SK-MEL-5 (cell line): ENCODE data around the gene EDC3. TPM values are rescaled to one million over a fixed set of nuclear protein-coding genes. Genes with fewer than 3 reads are reported as not detected.

Experiments used
- DNase-seq: peaks from one replicate; pipeline ENCODE4 v3.0.0-alpha.2; 2016; ENCODE audit warnings: low read depth, low spot score
- in situ Hi-C: cut with HindIII; loops from 2 replicates; pipeline ENCODE4 v1.10.0; 2016; ENCODE audit warnings: low sequenced_read_pairs, high pct_unique_total_duplicates, low pct_unique_long_range_greater_than_20kb
- total RNA-seq: library from RNA; depleted of rRNA; stranded (reverse); fragments of >200 nt; shearing (Covaris generic); gene quantifications from 2 replicates; pipeline ENCODE4 v1.2.3, GENCODE V29; 2014

Gene EDC3
- total RNA-seq, 1 experiment from 2014 or later, result 6.8 TPM

DNA sequence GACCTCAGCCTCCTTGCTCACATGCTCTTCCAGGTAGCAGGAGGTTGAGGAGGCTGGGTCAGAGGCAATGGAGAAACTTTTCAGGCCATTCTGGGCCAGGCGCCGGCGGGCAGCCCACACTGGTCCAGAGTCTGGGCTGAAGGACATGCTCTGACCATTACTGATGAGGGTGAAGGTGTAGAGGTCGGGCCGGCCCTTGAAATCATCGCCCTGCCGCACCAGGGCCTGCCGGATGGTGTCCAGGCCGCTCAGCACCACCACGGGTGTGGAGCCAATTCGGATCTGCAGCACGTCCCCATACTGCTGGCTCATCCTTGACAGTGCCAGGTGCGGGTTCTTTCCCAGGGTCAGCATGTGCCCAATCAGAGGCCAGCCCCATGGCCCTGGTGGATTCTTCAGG is 26.8 kb upstream of the EDC3 start:
- in situ Hi-C loops, result no loop called here
- no peak for DNase-seq

DNA sequence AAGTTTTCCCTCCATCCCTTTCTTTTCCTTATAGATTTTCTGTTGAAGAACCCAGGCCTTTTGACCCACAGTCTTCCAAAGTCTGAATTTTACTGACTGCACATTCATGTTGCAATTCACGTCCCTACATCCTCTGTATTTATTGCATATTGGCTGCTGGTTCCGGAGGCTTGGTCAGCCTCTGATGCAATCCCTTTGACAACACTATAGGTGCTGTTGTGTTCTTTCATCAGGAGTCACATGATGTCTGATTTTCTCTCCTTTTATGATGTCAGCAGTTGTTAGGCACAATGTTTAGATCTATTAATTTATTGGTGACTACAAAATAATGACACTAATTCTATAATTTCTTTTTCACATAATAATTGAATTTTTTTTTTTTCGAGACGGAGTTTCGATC is 20.8 kb upstream of the EDC3 start:
- peak; percentile 49 for DNase-seq
- in situ Hi-C loops, result no loop called here

DNA sequence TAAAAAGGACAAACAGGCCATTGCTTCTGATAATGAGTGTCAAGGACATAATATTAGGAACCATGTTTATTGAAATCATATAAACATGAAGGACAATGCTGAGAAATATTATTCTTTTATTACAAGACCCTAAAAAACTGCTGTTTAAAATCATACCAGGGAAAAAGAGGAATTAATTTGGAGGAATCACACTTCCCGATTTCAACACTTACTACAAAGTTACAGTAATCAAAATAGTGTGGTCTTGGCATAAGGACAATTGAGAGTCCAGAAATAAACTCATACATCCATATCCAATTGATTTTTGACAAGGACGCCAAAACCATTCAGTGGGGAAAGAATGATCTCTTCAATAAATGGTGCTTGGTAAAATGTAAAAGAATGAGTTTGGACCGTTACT is 16.5 kb upstream of the EDC3 start:
- in situ Hi-C loops, result no loop called here
- DNase-seq, result no peak

- DNase-seq, result no peak
Observed at GRCh38 chr15:74710319-74711094, 14.7 kb upstream of the EDC3 start.

DNA sequence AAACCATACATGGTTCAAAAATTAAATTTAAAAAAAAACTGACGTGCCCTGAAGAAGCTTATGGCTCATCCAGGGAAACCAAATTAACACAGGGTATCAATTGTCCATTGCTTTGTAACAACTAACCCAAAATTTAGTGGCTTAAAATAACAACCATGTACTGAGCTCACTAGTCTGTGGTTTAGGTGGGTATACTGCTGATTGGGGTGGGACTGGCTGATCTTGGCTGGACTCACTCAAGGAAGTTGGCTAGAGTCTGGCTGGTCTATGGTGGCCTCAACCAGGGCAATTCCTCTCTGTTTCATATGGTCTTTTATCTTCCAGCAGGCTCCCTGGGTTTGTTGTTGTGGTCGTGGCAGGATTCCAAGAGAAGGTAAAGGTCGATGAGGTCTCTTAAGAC is 14.1 kb upstream of the EDC3 start:
- no peak for DNase-seq
- in situ Hi-C loops, result no loop called here

More at GRCh38 chr15:74710319-74711094, 14.7 kb upstream of the EDC3 start:
- in situ Hi-C loops, result no loop called here

DNA sequence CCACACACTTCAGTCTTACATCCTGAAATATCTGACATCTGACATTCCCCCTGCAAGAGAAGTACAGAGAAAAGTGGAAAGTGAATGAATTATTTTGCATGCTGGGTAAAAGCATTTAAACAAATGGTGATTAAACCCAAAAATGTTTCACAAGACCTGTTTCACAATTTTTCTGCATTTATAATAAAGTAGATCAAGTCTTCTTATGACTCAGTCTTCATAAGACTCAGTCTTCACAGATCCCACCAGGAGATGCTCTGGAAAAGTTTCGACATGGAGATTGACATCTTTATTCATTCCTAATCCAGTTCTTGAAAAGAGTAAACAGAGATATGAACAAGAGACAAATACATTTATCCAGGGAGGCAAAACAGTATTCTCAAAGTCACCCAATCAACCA is 13.2 kb upstream of the EDC3 start:
- DNase-seq, result no peak
- in situ Hi-C loops, result no loop called here

- in situ Hi-C loops, result no loop called here
Observed at GRCh38 chr15:74696808-74697207, 984 bp upstream of the EDC3 start.

DNA sequence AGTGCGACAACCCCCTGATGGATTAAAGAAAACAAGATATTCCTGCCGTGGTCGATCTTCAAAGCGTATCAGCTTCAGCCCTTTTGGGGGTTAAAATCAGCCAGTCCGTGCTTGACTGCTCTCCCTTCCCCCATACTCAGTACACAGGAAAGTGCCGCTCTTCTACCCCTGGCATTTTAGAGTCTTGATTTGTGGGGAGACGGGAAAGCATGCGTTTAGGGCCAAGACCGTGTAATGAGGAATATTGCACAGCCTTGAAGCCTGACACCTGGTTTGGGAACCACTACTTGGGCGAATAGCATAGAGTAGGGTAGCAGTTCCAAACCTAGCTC is 540 bp upstream of the EDC3 start:
- in situ Hi-C loops, result no loop called here
- no peak for DNase-seq

More at GRCh38 chr15:74696808-74697207, 984 bp upstream of the EDC3 start:
- DNase-seq, result no peak

DNA sequence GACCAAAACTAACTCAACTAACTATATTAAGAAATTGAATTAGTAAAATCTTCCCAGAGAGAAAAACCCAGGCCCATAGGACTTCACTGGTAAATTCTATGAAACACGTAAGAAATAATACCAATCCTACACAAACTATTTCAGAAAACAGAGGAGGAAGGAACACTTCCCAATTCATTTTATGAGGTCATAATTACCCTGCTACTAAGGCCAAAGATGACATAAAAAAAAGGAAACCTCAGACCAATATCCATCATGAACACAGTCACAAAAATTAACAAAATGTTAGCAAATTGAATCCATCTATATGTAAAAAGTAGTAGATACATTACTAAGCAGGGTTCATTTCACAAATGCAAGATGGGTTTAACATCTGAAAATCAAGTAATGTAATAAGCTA is 3.5 kb downstream of the EDC3 start:
- in situ Hi-C loops, result no loop called here
- no peak for DNase-seq

DNA sequence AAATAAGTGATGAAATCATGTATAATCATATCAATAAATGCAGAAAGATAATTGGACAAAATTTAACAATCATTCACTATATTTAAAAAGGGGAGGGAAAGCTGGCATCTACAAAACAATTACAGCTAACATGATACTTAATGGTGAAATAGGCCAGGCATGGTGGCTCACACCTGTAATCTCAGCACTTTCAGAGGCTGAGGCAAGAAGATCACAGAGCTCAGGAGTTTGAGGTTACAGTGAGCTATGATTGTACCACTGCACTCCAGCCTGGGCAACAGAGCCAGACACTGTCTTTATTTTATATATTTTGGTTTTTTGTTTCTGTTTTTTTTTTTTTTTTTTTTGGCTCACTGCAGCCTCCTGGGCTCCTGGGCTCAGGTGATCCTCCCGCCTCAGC is 12.1 kb downstream of the EDC3 start:
- in situ Hi-C loops, result no loop called here
- DNase-seq, result no peak

DNA sequence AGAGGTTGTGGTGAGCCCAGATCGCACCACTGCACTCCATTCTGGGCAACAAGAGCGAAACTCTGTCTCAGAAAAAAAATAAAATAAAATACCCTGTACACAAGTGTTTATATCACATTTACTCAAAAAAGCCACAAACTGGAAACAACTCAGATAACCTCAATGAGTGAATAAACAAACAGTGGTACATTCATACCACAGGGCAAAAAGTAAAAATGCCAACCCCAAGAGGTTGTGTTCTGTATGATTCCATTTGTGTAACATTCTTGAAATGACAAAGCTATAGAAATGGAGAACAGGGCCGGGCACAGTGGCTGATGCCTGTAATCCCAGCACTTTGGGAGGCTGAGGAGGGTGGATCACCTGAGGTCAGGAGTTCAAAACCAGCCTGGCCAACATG is 12.9 kb downstream of the EDC3 start:
- in situ Hi-C loops, result no loop called here
- DNase-seq, result no peak

- no peak for DNase-seq
- in situ Hi-C loops, result no loop called here
Observed at GRCh38 chr15:74680456-74680855, 15.4 kb downstream of the EDC3 start.

DNA sequence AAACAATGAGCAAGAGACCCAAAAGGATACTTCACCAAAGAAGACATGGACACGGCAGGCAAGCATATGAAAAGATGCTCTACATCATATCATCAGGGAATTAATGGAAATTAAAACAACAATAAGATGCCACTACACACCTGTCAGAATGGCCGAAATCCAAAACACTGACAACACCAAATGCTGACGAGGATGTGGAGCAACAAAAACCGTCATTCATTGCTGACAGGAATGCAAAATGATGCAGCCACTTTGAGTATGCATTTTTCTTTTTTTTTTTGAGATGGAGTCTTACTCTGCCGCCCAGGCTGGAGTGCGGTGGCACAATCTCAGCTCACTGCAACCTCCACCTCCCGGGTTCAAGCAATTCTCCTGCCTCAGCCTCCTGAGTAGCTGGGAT is 19.0 kb downstream of the EDC3 start:
- DNase-seq, result no peak
- in situ Hi-C loops, result no loop called here

GRCh38 chr15:74674161-74674560 is 21.7 kb downstream of the EDC3 start:
- in situ Hi-C loops, result no loop called here
- DNase-seq, result no peak

- no peak for DNase-seq
- in situ Hi-C loops, result no loop called here
Observed at GRCh38 chr15:74669627-74670026, 26.2 kb downstream of the EDC3 start.

DNA sequence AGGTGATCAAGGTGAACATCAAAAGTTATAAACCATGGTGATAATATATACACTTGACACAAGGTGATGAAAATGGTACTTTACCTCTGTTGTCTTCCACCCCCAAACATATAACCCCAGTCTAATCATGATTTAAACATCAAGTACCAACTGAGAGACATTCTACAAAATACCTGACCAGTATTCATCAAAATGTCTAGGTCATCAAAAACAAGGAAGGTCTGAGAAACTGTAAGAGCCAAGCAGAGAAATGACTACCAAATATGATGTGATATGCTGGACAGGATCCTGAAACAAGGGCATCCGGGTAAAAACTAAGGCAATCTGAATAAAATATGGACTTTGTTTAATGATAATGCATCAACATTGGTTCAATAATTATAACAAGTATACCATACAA is 27.8 kb downstream of the EDC3 start:
- in situ Hi-C loops, result no loop called here
- DNase-seq, result no peak

DNA sequence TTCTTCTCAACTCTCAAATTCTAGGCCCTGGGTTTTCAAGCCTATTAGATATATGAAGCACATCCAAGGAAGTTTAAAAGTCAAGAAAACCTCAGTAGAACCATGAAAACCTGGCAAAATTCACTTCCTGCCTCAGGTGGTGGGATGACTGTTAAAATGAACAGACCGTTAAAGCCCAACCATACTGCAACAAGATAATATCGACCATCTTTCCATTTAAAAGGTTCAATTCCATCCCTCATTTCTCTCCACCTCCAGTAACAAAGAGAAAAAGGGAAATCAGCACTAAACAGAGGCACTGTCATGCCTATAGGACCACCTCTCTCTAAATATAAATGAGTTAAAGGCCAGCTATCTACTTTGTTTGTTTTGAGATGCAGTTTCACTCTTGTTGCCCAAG is 31.2 kb downstream of the EDC3 start:
- DNase-seq, result no peak
- in situ Hi-C loops, result no loop called here

DNA sequence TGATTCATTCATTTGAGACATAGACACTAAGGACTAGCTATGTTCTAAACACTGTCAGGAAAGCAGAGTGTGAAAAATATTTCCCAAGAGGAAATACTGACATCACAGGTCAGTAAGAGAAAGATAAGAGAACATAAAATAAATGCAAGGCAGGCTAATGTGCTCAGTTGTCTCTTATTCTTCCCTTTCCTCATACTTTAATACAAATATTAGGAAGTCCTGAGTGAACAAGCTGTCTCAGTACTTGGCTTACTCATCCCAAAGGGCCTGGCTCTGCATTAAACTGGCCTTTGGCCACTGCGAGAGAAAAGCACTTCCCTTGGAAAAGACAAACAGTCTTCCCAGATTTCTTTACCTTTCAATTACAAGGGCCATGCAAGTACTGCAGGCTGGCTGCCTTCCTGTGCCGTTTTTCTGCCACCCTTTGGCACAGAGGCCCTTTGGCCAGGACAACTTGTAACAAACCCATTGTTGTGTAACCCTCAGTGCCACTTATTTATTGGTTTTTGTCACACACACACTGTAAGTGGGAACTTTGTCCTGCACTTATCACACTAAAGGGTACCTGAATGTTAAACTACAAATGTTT is 31.7 kb downstream of the EDC3 start:
- in situ Hi-C loops, result no loop called here
- no peak for DNase-seq

DNA sequence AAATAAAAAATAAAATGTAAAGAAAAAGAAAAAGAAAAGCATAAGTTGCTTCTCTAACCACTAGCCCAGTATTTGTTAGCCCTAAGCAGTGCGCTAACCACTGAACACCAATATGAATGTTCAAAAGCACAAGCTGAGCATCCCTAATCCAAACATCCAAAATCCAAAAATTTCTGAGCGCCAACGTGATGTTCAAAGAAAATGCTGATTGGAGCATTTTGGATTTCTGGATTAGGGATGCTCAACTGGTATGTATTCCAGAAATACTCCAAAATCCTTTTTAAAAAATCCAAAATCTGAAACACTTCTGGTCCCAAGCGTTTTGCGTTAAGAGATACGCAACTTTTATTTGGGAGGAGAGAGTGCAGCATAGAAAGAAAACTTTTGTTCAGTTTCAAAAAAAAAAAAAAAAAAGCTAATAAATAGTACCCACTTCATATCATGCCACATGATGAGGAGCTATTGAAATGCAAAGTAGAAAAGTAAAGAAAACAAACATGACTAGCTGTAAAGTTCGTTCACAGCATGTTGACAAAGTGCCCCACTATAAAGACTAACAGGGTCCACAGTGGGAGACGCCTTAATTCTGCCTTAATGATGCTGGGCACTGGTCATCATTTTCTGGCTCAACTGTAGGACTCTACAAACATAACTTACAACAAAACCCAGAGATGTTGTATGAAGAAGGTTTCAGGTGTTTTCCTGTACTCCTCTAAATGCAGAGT is 32.4 kb downstream of the EDC3 start:
- in situ Hi-C loops, result no loop called here
- DNase-seq, result no peak
